ENCODE results near the gene KDM7A. TPM values are rescaled to one million over a fixed set of nuclear protein-coding genes. Genes with fewer than 3 reads are reported as not detected.
"Not testable (repeated sequence)": the region's sequence is repeated elsewhere in the genome, so short reads cannot be mapped to it uniquely, and the experiment has no call there.

KDM7A gene
- total RNA-seq, 6 experiments from 2014 or later, result 0.97 to 2.2 (median 1.2) TPM

- Mint-ChIP-seq H3K36me3 (ENCODE audit: low read depth) (no peaks in the 10 kb centered on the region; the same call in 1 of the 2 replicates), H3K9me3 (no peaks in the 10 kb centered on the region), H3K4me1 (ENCODE audit: low read depth) (peaks cover 6% of the 10 kb centered on the region; the same call in 1 of the 2 replicates), H3K27ac (no peak overlapping the region), H3K27me3 (ENCODE audit: insufficient read depth) (no peaks in the 10 kb centered on the region), H3K4me3 (no peak overlapping the region)
- DNase-seq, result no peak
- TF ChIP-seq, protein P1, sequence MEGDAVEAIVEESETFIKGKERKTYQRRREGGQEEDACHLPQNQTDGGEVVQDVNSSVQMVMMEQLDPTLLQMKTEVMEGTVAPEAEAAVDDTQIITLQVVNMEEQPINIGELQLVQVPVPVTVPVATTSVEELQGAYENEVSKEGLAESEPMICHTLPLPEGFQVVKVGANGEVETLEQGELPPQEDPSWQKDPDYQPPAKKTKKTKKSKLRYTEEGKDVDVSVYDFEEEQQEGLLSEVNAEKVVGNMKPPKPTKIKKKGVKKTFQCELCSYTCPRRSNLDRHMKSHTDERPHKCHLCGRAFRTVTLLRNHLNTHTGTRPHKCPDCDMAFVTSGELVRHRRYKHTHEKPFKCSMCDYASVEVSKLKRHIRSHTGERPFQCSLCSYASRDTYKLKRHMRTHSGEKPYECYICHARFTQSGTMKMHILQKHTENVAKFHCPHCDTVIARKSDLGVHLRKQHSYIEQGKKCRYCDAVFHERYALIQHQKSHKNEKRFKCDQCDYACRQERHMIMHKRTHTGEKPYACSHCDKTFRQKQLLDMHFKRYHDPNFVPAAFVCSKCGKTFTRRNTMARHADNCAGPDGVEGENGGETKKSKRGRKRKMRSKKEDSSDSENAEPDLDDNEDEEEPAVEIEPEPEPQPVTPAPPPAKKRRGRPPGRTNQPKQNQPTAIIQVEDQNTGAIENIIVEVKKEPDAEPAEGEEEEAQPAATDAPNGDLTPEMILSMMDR (IDR thresholded peaks at IDR 0.05), result no peak
Measured at GRCh38 chr7:140127360-140128127, 49.2 kb downstream of the KDM7A start.

- Mint-ChIP-seq H3K27ac (no peak overlapping the region), H3K4me3 (no peak overlapping the region), H3K27me3 (ENCODE audit: insufficient read depth) (no peaks in the 10 kb centered on the region), H3K4me1 (ENCODE audit: low read depth) (peaks cover 6% of the 10 kb centered on the region; the same call in 1 of the 2 replicates), H3K9me3 (no peaks in the 10 kb centered on the region), H3K36me3 (ENCODE audit: low read depth) (no peaks in the 10 kb centered on the region; the same call in 1 of the 2 replicates)
- TF ChIP-seq, protein P1 (IDR thresholded peaks at IDR 0.05), result no peak
- no peak for DNase-seq
Measured at GRCh38 chr7:140126435-140127034, 50.2 kb downstream of the KDM7A start.

GRCh38 chr7:140122965-140123364, 53.8 kb downstream of the KDM7A start:
- Mint-ChIP-seq H3K4me1 (ENCODE audit: low read depth) (peaks cover 6% of the 10 kb centered on the region; the same call in 1 of the 2 replicates), H3K36me3 (ENCODE audit: low read depth) (no peaks in the 10 kb centered on the region), H3K4me3 (no peak overlapping the region), H3K27me3 (ENCODE audit: insufficient read depth) (no peaks in the 10 kb centered on the region), H3K9me3 (no peaks in the 10 kb centered on the region), H3K27ac (no peak overlapping the region)
- DNase-seq, result no peak
- TF ChIP-seq, protein P1 (IDR thresholded peaks at IDR 0.05), result no peak

GRCh38 chr7:140121326-140121725, 55.5 kb downstream of the KDM7A start:
- Mint-ChIP-seq H3K36me3 (ENCODE audit: low read depth) (no peaks in the 10 kb centered on the region), H3K9me3 (no peaks in the 10 kb centered on the region), H3K4me3 (no peak overlapping the region), H3K4me1 (ENCODE audit: low read depth) (peaks cover 6% of the 10 kb centered on the region; the same call in 1 of the 2 replicates), H3K27me3 (ENCODE audit: insufficient read depth) (no peaks in the 10 kb centered on the region), H3K27ac (no peak overlapping the region)
- TF ChIP-seq, protein P1 (IDR thresholded peaks at IDR 0.05), result no peak
- no peak for DNase-seq

DNA sequence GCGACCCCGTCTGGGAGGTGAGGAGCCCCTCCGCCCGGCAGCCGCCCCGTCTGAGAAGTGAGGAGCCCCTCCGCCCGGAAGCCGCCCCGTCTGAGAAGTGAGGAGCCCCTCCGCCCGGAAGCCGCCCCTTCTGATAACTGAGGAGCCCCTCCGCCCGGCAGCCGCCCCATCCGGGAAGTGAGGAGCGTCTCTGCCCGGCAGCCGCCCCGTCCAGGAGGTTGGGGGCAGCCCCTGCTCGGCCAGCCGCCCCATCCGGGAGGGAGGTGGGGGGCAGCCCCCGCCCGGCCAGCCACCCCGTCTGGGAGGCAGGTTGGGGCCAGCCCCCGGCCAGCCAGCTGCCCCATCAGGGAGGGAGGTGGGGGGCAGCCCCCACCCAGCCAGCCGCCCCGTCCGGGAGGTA, 62.0 kb downstream of the KDM7A start:
- H3K4me1 Mint-ChIP-seq (ENCODE audit: low read depth); H3K9me3 Mint-ChIP-seq; H3K4me3 Mint-ChIP-seq; H3K27me3 Mint-ChIP-seq (ENCODE audit: insufficient read depth); DNase-seq; H3K27ac Mint-ChIP-seq; H3K36me3 Mint-ChIP-seq (ENCODE audit: low read depth): not testable (repeated sequence)

DNA sequence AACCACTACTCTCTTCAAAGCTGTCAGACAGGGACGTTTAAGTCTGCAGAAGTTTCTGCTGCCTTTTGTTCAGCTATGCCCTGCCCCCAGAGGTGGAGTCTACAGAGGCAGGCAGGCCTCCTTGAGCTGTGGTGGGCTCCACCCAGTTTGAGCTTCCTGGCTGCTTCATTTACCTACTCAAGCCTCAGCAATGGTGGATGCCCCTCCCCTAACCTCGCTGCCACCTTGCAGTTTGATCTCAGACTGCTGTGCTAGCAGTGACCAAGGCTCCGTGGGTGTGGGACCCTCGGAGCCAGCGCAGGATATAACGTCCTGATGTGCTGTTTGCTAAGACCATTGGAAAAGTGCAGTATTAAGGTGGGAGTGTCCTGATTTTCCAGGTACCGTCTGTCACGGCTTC, 68.0 kb downstream of the KDM7A start:
- not testable (repeated sequence) for H3K4me3 Mint-ChIP-seq; DNase-seq; H3K9me3 Mint-ChIP-seq; H3K27ac Mint-ChIP-seq; H3K4me1 Mint-ChIP-seq (ENCODE audit: low read depth); H3K27me3 Mint-ChIP-seq (ENCODE audit: insufficient read depth)
- H3K36me3 Mint-ChIP-seq (ENCODE audit: low read depth), result peaks cover 11% of the 10 kb centered on the region
